OCI-LY1 (cell line): Measurements from ENCODE around the gene USP10.

Experiments
- EZH2 ChIP-seq: fragments of 200-600 bp; sonication (generic), shearing (Covaris generic); IDR thresholded peaks from 2 replicates; pipeline ENCODE4 v1.8.0; 2017; ENCODE audit warnings: borderline replicate concordance, mixed run types, mild to moderate bottlenecking, antibody characterized with exemption, low read length, moderate library complexity, mixed read lengths
- TF ChIP-seq, protein P1 (sequence below): fragments of 200-600 bp; sonication (generic), shearing (Covaris generic); IDR thresholded peaks from 2 replicates; pipeline ENCODE4 v1.5.1; 2017; ENCODE audit warnings: mild to moderate bottlenecking, antibody characterized with exemption, low read length, moderate library complexity, mixed read lengths

DNA sequence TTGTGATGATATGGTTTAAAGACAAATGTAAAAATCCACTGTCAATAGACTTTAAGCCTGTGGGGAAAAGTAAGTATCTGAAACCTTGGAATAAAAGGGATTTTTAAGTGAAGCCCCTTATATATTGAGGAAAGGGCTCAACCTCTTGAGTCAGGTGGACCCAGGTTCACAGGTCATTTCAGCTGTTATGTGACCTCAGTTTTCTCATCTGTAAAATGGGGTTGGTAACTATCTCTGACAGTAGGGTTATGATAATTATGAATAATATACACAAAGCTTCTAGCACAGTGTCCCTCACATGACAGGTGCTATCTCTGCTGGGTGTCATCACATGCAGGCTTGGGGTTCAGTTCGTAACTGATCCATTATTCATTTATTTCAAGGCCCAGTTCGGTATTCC lies 57.0 kb downstream of the USP10 start:
- TF ChIP-seq EZH2, result no peak
- TF ChIP-seq, protein P1, sequence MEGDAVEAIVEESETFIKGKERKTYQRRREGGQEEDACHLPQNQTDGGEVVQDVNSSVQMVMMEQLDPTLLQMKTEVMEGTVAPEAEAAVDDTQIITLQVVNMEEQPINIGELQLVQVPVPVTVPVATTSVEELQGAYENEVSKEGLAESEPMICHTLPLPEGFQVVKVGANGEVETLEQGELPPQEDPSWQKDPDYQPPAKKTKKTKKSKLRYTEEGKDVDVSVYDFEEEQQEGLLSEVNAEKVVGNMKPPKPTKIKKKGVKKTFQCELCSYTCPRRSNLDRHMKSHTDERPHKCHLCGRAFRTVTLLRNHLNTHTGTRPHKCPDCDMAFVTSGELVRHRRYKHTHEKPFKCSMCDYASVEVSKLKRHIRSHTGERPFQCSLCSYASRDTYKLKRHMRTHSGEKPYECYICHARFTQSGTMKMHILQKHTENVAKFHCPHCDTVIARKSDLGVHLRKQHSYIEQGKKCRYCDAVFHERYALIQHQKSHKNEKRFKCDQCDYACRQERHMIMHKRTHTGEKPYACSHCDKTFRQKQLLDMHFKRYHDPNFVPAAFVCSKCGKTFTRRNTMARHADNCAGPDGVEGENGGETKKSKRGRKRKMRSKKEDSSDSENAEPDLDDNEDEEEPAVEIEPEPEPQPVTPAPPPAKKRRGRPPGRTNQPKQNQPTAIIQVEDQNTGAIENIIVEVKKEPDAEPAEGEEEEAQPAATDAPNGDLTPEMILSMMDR, result no peak
